ENCODE results near the gene RMI2.
"Not testable (repeated sequence)": the region's sequence is repeated elsewhere in the genome, so short reads cannot be mapped to it uniquely, and the experiment has no call there.

Gene RMI2

DNA sequence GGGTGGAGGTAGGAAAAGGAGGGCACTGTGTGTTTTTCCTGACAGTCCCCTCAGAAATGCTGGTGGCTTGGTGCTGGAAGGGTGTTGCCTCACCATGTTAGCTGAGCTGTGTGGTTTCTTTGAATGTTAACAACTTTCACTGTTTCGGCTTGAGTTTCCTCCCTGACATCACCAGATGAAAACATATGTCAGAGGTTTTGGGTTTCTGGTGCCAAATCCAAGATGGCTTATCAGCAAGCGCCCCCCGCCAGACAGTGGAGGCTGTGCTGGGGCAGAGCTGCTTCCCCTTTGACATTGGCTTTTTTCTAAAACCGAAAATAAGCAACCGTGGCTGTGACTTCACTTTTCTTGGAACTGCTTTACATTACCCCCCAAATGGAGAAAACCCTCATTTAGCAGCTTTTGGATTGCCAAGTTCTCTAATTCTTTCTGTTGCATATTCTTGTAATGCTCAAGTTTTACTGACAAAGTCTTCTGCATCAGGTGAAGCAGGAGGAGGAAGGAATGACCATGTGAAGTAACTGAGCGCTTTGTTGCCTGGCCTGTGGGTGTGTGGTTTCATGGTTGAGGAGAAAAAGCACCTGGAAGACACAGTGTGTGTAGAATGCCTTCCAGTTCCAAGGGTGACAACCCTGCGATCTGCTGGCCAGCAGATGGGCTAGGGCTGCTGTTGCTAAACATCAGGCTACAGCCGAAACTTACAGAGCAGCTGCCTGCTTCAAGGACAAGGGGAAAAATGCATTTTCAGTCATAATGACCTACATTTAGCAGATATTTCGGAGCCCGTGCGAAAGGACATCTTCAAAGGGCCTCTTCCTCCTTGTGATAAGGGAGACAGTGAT, 9.7 kb downstream of the RMI2 start:
- DNase-seq: peak; percentile 57

DNA sequence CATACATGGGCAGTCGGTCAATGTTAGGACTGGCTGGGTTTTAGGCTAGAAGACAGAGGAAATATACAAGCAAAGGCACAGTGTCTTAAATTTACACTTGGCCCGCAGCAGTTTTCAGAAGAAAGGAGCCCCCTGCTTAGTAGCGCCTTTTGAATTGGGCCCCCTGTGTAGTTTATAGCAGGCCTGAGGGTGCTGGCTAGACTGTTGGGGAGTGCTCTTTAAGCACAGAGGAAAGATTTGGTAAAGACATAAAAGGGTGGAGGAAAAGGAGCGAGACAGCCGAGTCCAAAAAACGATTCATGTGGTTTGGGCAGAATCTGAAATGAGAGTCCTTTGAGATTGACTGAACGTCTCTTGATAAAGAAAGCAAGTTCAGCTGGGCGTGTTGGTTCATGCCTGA, 10.6 kb downstream of the RMI2 start:
- DNase-seq: no peak

DNA sequence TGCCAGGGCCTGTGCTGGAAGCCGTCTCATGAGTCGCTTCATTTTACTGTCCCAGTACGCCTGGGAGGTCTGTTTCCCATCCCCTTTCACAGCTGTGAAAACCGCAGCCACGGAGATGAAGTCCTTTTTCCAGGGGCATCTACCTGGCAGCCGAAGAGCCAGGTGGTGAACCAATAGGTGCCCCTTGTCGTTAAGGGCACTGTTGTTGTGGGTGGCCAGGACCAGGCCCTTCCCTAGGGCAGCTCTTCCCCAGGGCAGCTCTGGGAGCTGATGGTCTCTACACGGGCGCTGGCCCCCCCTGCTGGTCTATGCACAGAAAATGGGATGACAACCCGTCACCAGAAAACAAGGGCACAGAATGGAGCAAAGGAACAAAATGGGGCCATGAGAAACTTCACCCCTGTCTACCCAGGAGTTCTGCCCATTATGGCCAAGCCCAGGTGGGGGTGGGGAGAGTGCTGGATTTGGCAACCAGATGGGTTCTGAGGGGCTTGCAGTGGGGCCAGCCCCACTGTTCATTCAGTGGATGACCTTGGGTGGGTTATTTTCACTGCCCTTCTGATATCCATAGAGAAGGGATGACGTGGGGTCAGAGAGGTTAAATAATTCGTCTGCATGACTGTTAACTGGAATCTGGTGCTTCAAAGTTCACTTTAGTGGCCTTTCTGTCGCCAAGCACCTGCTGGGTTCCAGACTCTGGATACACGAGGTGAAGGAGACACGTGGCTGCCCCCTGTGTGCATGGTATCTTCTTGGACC, 11.5 kb downstream of the RMI2 start:
- DNase-seq: peak; percentile 63

DNA sequence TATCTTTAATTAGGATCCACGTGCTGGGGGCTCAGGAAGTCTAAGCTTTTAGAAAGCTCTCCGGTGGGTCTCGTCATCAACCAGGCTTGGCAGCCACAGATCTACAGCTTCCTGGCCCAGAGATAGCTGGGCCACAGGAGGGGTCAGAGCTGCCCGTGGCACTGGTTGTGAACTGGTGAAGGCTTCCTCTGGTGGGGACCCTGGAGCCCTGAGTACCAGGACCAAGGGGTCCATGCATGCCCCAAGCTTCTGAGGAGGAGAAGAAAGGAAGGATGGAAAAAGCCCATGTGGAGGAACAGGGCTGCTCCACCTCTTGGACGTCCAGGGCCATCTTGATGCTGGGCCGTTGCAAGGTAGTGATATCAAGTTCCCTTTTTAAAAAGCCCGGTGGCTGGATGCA, 13.3 kb downstream of the RMI2 start:
- DNase-seq: no peak

DNA sequence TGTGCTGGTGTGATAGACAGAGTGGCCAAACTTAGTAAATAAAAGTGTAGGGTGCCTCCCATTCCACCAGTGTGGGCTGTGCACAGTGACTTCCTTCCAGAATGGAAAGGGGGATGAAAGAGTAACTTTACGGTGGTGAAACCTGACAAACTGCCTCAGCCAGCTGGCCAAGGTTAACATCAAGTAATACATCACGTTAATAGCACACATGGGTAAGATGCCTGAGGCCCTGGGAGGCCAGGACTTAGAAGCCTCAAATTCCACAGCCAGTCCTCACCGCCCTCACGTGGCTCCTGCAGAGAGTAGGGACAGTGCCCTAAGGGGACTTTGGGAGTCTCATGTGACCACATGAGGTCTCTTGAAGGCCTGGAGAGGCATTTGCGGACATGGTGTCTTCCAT, 14.1 kb downstream of the RMI2 start:
- DNase-seq: peak; percentile 94

DNA sequence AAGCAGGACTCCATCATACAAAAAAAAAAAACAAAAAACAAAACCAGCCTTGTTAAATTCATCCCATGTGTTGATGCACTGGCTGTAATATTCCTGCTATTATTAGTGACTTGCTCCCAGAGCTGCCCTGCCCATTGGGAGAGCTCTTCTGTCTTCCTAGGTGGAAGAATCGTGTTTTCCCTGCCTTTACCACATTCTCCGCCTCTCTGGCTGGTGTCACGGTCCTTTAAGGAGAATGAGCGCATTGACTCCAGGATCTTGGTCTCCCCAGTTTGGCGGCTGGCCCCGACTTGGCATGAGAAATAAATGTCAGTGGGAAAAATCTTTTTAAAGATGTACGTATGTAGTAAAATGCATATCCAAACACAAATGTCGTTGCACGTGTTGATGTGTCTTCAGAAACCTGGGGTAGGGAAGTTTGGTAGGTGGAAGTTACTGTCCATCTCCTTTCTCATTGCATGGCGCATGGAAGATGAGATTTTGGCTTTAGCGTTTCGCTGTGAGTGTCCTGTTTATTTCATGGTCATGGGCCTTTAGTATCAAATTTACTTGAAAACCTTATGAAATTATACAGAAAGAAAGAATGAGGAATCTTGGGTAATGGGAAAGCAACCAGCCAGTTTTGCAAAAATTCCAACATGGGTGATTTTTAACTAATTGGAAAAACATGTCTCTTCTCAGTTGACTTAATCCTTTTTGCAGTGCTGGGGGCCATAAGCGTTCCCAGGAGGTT, 15.5 kb downstream of the RMI2 start:
- DNase-seq: peak; percentile 60

DNA sequence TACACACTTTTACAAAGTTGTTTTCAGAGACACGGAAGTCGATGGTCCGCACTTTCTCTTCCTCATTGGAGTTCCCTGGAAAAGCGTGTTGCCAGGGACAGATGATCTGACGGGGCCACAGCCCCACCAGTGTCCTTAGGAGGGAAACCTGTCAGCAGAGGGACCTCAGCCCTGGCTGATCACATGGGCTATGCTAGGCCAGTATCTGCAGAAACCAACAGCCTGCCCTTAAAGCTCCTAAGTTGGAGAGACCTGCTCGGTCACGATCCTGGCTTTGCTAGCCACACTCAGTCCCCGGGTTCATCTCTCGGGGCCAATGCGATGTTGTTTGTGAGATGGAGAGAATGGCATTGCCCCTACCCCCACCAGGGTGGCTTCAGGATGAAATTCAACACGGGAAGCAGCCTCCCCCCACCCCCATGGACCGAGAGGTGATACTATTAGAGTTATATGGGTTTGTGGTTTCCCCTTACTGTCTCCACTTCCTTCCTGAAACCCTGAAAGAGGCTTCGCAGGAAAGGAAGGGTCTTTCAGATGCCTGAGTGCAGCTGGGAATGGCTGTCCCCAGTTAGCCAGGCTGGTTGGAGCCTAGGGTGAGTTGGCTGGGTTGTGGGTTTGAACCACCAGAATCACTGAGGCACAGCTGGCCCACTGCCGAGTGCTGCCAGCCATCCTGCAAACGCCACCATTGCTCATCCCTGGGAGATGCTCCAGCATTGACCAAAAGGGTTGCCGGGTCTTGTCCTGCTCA, 16.6 kb downstream of the RMI2 start:
- DNase-seq: no peak

DNA sequence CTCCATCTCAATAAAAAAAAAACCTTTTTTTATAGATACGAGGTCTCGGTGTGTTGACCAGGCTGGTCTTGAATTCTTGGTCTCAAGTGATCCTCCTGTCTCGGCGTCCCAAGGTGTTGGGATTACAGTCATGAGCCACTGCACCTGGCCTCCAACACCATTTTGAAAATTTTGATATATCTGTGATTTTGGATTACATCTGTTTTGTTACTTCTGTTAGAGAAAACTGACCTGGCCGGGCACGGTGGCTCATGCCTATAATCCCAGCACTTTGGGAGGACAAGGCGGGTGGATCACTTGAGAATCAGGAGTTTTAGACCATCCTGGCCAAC, 18.6 kb downstream of the RMI2 start:
- no peak for DNase-seq

DNA sequence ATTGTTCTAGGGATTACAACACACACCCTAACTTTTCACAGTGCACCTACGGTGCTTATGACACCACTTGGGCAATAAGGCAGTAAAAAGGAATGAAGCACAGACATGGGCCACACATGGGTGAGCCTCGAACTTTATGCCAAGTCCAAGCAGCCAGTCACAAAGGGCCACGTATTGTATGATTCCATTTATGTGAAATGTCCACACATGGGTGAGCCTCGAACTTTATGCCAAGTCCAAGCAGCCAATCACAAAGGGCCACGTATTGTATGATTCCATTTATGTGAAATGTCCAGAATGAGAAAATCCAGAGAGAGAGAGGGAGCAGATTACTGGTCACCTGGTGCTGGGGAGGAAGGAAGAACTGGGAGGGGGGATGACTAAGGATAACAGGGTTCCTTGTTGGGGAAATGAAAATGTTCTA, 22.2 kb downstream of the RMI2 start:
- no peak for DNase-seq

DNA sequence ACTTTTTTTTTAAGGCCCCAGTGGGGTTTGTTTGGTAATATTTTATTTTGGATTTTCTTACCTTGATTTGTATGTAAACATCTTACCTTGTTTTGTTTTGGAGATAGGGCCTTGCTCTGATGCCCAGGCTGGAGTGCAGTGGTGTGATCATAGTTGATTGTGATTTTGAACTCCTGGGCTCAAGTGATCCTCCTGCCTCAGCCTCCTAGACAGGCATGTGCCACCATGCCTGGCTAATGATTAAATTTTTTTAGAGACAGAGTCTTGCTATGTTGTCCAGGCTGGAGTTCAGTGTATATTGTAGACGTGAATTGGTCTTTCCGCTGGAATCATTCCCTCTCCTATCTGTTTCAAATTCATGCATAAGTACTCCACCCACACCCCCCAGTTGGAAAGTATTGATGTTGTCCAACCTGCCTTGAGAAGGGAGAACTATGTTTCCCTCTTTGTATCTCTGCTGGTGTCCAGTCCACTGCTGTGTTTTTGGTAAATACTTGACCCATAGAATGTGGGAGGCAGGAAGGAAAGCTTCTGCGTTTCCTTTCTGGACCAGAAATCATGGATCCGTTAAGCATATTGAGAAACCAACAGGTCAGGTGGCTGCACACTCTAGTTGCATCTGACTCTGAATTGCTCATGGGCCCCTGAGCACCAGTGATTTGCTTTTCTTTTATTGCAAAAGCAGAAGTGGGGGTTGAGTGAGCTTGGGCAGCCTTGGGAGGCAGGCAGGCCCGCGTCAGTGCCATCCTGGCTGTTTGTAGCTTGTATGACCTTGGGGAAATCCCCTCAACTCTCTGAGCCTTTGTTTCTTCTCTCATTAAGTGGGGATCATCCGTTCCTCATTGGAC, 25.0 kb downstream of the RMI2 start:
- no peak for DNase-seq

DNA sequence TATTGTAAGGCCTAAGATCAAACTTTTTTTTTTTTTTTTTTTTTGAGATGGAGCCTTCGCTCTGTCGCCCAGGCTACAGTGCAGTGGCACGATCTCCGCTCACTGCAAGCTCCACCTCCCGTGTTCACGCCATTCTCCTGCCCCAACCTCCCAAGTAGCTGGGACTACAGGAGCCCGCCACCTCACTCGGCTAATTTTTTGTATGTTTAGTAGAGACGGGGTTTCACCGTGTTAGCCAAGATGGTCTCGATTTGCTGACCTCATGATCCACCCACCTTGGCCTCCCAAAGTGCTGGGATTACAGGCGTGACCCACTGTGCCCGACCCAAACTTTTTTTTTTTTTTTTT, 25.6 kb downstream of the RMI2 start:
- not testable (repeated sequence) for DNase-seq

DNA sequence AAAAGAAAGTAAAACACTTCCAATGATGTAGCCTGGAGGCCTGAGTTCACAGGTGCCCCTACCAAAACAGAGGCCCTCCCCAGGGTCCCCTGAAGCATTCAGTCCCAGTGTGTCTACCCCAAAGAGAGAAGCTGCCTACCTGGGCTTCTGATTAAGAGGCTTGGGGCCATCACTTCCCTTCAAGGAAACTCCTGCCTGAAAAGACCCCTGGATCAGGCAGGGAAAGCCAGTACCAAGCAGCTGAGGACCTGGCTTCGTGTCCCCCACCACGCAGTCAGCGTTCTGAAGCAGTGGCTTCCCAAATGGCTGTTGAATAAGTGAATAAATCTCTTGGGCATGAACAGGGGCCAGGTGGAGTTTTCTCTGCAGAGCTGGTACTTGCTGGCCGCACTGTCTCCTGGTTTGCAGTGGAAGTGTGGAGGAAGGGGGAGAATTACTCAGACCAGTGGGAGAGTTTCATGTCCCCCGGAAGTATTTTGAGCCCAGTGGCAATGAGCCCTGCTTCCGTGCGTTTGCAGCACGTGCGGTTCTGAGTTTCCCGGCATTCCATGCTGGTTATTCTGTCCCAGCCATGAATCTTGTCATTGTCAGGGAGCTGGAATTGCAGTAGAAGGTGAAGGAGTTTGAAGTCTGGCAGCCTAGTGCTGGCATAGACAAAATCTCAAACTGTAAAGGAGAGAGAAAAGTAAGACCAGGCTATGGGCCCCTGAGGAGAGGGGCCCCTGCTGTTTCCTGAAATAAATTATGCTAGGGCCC, 27.0 kb downstream of the RMI2 start:
- DNase-seq: no peak

DNA sequence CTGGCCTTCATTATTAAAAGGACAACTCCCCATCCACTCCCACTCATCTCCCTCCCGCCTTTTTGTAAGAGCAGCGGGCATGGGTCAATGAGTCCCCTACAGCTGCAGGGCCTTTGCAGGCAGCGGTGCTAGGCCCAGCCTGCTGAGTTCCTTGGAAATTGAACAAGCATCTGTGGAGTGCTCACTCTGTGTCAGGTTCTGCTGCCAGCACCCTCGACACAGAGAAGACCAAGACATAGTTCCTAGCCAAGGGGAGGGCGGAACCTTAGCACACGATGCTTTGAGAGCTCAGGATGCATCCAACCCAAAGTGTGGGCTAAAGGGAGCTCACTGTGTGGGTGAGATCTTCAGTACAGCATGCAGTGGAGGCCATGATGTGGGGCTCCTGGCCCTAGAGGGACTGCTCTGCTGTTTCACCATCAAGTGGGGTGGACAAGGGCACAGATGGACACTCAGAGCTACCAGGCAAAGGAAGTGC, 27.6 kb downstream of the RMI2 start:
- DNase-seq: no peak

DNA sequence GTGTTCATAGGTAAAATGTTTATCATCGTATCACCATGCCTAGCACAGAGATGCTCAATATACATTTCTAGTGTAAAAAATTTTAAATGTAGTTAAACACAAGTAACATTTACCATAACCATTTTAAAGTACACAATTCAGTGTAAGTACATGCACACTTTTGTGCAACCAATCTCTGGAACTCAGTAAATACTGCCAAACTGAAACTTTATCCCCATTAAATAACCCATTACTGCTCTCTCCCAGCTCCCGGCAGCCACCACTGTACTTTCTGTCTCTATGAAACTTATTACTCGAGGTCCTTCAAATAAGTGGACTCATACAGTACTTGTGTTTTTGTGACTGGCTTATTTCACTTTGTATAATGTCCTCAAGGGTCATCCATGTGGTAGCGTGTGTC, 29.0 kb downstream of the RMI2 start:
- DNase-seq: no peak

DNA sequence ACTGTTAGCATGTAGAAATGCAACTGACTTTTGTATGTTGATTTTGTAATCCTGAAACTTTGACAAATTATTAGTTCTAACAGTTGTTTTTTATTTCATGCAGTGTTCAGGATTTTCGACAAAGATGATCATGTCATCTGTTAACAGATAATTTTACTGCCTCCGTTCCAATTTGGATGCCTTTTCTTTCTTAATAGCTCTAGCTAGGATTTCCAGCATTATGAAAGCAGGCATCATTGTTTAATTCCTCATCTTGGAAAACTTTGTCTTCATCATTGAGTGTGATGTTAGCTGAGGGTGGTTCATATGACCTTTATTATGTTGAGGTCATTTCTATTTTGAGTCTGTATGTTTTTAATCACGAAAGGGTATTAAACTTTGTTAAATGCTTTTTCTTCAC, 31.9 kb downstream of the RMI2 start:
- DNase-seq: no peak

DNA sequence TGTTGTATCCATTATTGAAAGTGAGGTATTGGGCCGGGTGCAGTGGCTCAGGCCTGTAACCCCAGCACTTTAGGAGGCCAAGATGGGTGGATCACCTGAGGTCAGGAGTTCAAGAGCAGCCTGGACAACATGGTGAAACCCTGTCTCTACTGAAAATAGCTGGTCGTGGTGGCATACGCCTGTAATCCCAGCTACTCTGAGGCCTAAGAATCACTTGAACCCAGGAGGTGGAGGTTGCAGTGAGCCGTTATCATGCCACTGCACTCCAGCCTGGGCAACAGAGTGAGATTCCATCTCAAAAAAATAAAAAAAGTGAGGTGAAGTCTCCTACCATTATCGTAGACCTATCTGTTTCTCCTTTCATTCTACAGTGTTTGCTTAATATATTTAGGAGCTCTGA, 33.7 kb downstream of the RMI2 start:
- not testable (repeated sequence) for DNase-seq

DNA sequence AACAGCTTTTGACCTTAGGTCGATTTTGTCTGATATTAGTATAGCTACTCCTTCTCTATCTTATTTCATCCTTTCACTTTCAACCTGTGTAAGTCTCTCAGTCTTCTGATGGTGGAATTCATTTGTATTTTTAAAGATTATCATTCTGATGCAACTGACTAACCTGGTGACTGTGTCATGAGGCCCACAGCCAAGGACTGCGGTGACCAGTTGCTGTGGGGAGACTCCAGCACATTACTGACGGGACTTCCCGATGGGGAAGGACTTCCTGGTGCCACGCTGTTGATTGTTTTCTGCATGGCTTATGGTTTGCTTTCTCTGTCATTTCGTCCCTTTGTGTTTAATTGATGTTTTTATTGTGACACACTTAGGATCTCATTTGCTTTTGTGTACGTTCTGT, 34.2 kb downstream of the RMI2 start:
- DNase-seq: no peak

DNA sequence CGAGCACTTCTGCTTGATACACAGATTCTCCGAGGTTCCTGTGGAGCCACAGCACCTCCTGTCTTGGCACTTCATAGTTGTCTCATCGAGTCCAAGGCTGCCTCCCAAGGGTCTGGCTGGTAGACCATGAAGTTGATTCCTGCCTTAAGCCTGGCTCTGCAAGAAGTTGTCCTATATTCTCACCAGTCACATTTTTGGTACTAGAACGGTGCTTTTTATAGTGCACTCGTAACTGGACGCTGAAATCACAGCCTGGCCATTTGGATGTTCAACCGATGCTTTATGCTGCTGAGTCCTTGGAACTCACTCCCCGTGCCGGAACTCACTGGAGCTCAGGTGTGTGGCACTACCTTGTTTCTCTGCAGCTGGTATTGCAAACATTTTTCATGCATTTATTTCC, 35.6 kb downstream of the RMI2 start:
- DNase-seq: no peak

DNA sequence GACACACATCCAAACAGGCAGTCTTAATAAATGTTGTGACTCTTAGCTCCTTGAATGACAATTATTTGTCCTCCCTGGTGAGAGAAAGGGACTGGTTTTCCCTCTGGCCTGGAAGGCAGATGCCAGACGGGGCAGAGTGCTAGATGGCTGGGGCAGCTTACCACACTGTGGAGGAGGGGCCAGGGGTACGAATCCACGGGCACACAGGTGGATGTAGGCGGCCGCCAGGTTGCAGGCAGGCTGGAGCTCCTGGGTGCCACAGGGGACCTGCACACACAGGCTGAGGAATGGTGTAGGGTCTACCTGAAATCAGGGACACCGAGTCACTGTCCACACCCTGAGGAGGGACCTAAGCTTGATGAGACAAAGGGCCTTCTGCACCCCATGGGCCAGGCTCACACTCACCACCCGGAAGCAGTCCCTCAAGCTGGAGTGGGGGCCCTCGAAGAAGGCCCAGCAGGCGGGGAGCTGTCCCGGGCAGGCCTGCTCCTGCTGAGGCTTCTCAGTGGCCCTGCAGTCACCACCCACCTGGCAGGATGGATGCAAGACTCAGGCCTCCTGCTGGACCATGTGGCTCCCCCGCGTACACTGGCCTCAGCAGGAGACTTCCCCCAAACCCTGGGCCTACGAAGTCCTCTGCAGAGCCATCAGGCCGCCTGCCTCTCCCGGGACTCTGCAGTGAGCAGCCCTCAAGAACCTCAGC, 38.4 kb downstream of the RMI2 start:
- no peak for DNase-seq

Measured in fibroblast of skin of abdomen (primary cell).